ENCODE measurements around the gene WNT3. TPM values are rescaled to one million over a fixed set of nuclear protein-coding genes. Genes with fewer than 3 reads are reported as not detected.
"Not testable (repeated sequence)": the region's sequence is repeated elsewhere in the genome, so short reads cannot be mapped to it uniquely, and the experiment has no call there.

WNT3 gene
- total RNA-seq, 2 experiments from 2014 or later: not detected

- Histone ChIP-seq H3K36me3 (ENCODE audit: insufficient read depth, low read length) (no peaks in the 10 kb centered on the region), H3K4me3 (ENCODE audit: low read length) (peak overlapping the region; percentile 30), H3K9me3 (ENCODE audit: control insufficient read depth in 1 of 2, insufficient read depth in 1 of 2, low read length in 2 of 2) (peaks cover 0 to 18% of the 10 kb centered on the region in 2 experiments), H3K27me3 (ENCODE audit: control insufficient read depth in 1 of 2, insufficient read depth in 2 of 2, low read length in 2 of 2) (peaks cover 22 to 48% of the 10 kb centered on the region in 2 experiments), H3K4me1 (ENCODE audit: insufficient read depth, low read length) (peaks cover 32% of the 10 kb centered on the region), H3K27ac (ENCODE audit: low read depth in 1 of 2, low read length in 2 of 2) (no peak overlapping the region)
- no peak overlapping the region for H3K27ac Mint-ChIP-seq
- DNase-seq (no peak), ATAC-seq (ENCODE audit: poor library complexity) (no peak)
- TF ChIP-seq CTCF (IDR thresholded peaks at IDR 0.05): no peak
- ChIA-PET CTCF (no interaction called here), POLR2A (no interaction called here)
- no peaks in the 10 kb centered on the region for H3K36me3 Mint-ChIP-seq (ENCODE audit: low read depth)
- peak overlapping the region; percentile 67 for H3K4me3 Mint-ChIP-seq
- H3K9me3 Mint-ChIP-seq: no peaks in the 10 kb centered on the region
- peaks cover 41% of the 10 kb centered on the region for H3K27me3 Mint-ChIP-seq
- intact Hi-C loops (cut with DNase I, micrococcal nuclease): loop anchor here in 1 of 2 experiments (5.0 kb wide), 1 partner anchor 52 kb away; no protein-coding TSS in a partner anchor
- peaks cover 11% of the 10 kb centered on the region for H3K4me1 Mint-ChIP-seq (ENCODE audit: low read depth)
Measured at GRCh38 chr17:46770439-46770817, 48.1 kb downstream of the WNT3 start.

GRCh38 chr17:46769531-46770438 is 48.7 kb downstream of the WNT3 start:
- Mint-ChIP-seq H3K36me3 (ENCODE audit: low read depth) (no peaks in the 10 kb centered on the region), H3K27ac (no peak overlapping the region), H3K4me1 (ENCODE audit: low read depth) (peaks cover 11% of the 10 kb centered on the region), H3K9me3 (no peaks in the 10 kb centered on the region), H3K4me3 (peak overlapping the region; percentile 63), H3K27me3 (peaks cover 35% of the 10 kb centered on the region)
- TF ChIP-seq CTCF (IDR thresholded peaks at IDR 0.05): no peak
- CTCF ChIA-PET: no interaction called here
- peaks cover 32% of the 10 kb centered on the region for H3K4me1 ChIP-seq (ENCODE audit: insufficient read depth, low read length)
- peaks cover 0 to 18% of the 10 kb centered on the region in 2 experiments for H3K9me3 ChIP-seq (ENCODE audit: control insufficient read depth in 1 of 2, insufficient read depth in 1 of 2, low read length in 2 of 2)
- POLR2A ChIA-PET: no interaction called here
- DNase-seq (no peak), ATAC-seq (ENCODE audit: poor library complexity) (no peak)
- no peaks in the 10 kb centered on the region for H3K36me3 ChIP-seq (ENCODE audit: insufficient read depth, low read length)
- no peak overlapping the region for H3K4me3 ChIP-seq (ENCODE audit: low read length)
- no peak overlapping the region for H3K27ac ChIP-seq (ENCODE audit: low read depth in 1 of 2, low read length in 2 of 2)
- H3K27me3 ChIP-seq (ENCODE audit: control insufficient read depth in 1 of 2, insufficient read depth in 2 of 2, low read length in 2 of 2): peaks cover 22 to 46% of the 10 kb centered on the region in 2 experiments
- intact Hi-C loops (cut with DNase I, micrococcal nuclease): loop anchor here in 1 of 2 experiments (5.0 kb wide), 1 partner anchor 53 kb away; no protein-coding TSS in a partner anchor

- DNase-seq; H3K9me3 Mint-ChIP-seq; CTCF ChIA-PET; H3K27ac Mint-ChIP-seq; ATAC-seq (ENCODE audit: poor library complexity); H3K4me3 ChIP-seq (ENCODE audit: low read length); H3K36me3 Mint-ChIP-seq (ENCODE audit: low read depth); H3K27ac ChIP-seq (ENCODE audit: low read depth in 1 of 2, low read length in 2 of 2); H3K36me3 ChIP-seq (ENCODE audit: insufficient read depth, low read length); POLR2A ChIA-PET; intact Hi-C loops (cut with DNase I, micrococcal nuclease): not testable (repeated sequence)
- H3K27me3 Mint-ChIP-seq: peaks cover 26% of the 10 kb centered on the region
- H3K27me3 ChIP-seq (ENCODE audit: control insufficient read depth in 1 of 2, insufficient read depth in 2 of 2, low read length in 2 of 2): peaks cover 17 to 38% of the 10 kb centered on the region in 2 experiments
- H3K4me1 ChIP-seq (ENCODE audit: insufficient read depth, low read length): peaks cover 32% of the 10 kb centered on the region
- peaks cover 0 to 16% of the 10 kb centered on the region in 2 experiments for H3K9me3 ChIP-seq (ENCODE audit: control insufficient read depth in 1 of 2, insufficient read depth in 1 of 2, low read length in 2 of 2)
- H3K4me3 Mint-ChIP-seq: peak overlapping the region; percentile 30
- H3K4me1 Mint-ChIP-seq (ENCODE audit: low read depth): peaks cover 11% of the 10 kb centered on the region
Measured at GRCh38 chr17:46768896-46769295, 49.6 kb downstream of the WNT3 start.
